D721Med (cell line): ENCODE results near the gene FDXR.

Experiments
- DNase-seq: peaks from one replicate; pipeline ENCODE4 v3.0.0; 2011; ENCODE audit warnings: low spot score; ENCODE audit not compliant: insufficient read length
- FAIRE-seq: peaks from 2 replicates; lab custom pipeline; 2011; peaks lifted over from hg19 to GRCh38; lab: Jason Lieb, UNC
- TF ChIP-seq, protein P1 (sequence below): IDR thresholded peaks from 2 replicates; pipeline ENCODE4 v1.5.1; 2012; ENCODE audit warnings: mild to moderate bottlenecking, control low read depth; ENCODE audit not compliant: insufficient read depth; ENCODE audit errors: missing control alignments

FDXR gene

DNA sequence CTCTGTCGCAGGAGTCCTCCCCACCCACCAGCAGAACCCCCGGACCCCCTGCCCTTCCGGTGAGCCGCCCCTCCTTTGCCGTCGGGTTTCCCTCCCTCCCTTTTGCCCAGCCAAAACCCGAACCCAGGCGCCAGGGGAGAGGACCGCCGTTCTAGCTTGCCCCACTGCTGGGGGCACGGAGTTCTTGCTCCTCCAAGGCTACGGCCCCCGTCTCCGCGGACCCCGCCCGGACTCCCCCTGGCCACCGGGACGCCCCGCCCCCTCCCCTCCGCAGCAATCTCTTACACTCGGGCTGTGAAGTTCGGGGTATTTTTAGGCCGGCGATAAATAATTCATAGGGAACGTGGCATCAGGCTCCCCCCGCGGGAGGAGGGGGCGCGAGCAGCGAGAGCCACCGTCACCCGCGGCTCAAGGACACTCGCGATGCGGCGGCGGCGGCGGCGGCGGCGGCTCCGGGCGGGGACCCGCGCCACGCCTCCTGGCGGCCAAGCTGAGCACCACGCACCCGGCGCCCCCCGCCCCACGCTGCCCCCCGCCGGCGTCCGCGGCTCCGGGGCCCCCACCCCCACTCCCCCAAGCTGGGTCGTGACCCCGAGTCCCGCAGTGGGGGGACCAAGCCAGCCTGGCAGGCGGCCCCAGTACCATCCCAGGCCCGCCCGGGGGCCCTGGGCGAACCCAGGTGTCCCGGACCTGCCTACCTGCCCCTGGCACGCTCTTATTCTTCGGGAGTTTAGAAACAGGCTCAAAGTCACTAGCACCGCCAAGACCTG, 13.2 kb downstream of the FDXR start, which contains the start of gene GRIN2C:
Gene GRIN2C (minus strand): TSS at position 427 of the 770 bp plus-strand sequence. CDS start 4,793 bp downstream, outside the sequence.
- no peak for FAIRE-seq
- DNase-seq, result peak; percentile 62
- TF ChIP-seq, protein P1, sequence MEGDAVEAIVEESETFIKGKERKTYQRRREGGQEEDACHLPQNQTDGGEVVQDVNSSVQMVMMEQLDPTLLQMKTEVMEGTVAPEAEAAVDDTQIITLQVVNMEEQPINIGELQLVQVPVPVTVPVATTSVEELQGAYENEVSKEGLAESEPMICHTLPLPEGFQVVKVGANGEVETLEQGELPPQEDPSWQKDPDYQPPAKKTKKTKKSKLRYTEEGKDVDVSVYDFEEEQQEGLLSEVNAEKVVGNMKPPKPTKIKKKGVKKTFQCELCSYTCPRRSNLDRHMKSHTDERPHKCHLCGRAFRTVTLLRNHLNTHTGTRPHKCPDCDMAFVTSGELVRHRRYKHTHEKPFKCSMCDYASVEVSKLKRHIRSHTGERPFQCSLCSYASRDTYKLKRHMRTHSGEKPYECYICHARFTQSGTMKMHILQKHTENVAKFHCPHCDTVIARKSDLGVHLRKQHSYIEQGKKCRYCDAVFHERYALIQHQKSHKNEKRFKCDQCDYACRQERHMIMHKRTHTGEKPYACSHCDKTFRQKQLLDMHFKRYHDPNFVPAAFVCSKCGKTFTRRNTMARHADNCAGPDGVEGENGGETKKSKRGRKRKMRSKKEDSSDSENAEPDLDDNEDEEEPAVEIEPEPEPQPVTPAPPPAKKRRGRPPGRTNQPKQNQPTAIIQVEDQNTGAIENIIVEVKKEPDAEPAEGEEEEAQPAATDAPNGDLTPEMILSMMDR, result peak; percentile 26

DNA sequence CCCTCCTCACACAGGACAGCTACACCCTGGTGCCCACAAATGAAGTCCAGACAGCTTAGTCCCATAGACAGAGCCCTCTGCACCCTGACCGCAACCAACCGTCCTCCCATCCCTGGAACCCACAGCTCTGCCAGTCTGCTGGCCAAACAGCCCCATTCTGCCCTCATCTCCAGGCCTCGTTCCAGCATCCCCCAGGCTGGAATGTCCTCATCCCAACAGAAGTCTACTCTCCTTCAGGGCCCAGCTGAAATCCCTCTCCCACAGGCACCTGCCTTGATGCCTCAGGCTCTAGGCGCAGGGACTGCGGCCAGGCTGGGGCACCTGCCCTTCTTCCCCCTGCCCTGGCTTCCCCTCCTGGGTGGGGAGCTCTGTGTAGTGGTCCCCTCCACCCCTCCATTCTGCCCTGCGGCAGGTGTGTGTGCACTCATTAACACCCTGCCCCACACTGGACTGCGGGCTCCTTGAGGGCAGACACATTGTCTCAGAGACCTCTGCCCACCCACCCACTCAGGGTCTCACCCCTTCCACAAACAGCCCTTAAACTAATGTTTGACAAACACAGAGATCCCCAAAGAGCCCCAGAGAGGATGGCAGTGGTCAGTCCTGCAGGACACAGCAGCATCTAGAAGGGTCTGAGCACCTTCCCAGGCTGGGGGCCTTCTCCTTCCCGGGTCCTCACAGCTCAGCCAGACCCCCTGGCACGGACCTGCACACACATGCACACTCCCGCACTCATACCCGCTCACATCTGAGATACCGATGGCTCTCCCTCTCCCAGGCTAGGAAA, 13.9 kb downstream of the FDXR start:
- no peak for FAIRE-seq
- DNase-seq, result no peak
- TF ChIP-seq, protein P1, result no peak

DNA sequence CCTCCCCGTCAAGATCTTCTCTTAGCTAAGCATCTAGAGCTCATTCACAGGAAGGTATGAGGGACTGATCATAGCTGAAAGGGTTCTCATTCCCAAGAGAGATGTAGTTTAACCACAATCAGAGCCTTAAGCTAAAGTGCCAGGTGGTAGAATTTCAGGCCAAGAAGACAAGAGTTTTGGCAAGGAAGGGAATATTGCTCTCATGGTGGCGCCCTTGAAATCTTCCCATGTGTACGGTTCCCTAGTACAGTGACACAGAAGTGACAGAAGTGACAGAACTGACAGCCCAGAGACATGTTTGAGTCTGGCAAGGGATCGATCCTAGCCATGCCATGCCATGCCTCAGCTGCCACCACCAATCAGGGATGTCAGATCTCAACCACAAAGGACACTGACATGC, 15.6 kb downstream of the FDXR start:
- FAIRE-seq (no peak), DNase-seq (no peak)
- TF ChIP-seq, protein P1, result no peak

DNA sequence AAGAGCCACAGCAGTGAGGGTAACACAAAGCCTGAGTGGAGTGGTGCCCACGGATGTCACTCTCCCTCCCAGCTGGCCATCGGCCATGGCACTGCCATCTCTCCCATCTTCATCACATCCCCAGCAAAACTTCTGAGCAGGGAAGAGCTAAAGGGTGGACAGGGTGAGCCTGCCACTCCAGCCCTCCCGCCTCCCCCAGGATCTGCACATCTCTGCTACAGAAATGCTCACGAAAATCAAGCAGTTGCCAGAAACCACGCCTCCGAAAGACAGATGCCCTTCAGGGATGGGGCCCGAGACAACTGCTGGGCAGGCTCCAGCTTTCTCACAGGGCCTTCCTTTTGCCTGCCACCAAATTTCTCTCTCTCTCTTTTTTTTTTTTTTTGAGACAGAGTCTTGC, 16.7 kb downstream of the FDXR start:
- TF ChIP-seq, protein P1, result no peak
- DNase-seq, result no peak
- no peak for FAIRE-seq

DNA sequence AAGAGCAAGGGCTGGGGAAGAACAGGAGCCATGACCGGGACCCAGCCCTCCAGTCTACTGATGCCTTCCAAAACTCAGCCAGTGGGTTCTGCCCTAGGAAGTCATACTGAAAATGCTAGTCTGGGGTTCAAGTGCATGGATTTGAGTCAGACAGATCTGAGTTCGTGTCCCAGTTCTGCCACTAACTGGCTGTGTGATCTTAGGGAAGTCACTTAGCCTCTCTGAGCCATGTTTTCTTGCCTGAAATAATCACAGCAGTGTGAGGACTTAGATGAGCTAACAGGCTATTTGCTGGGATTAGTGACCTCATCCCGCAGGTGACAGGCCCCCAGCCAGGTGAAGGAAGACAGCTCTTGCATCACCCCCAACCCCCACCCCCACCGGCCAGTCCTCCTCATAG, 17.5 kb downstream of the FDXR start:
- TF ChIP-seq, protein P1, result no peak
- FAIRE-seq (no peak), DNase-seq (no peak)

DNA sequence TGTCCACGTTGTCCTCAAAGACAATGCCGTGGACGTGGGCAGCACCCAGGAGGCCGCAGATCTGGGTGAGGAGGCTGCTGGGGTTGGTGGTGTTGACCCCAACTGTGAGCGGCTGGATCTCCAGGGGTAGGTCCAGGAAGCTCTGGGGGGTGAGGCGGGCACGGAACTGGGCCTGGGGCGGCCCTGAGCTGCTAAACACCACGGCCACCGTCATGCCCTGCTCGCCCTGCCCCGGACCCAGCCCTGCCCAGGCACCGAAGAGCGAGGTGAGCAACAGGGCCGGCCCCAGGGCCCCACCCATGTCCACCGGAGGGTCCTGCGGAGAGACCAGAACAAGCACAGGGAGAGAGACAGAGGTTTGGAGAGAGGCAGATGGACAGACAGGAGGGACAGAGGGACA, 18.0 kb downstream of the FDXR start:
- FAIRE-seq, result no peak
- TF ChIP-seq, protein P1, result no peak
- no peak for DNase-seq
